Measurements from ENCODE around the gene GPC2.

GPC2 gene

DNA sequence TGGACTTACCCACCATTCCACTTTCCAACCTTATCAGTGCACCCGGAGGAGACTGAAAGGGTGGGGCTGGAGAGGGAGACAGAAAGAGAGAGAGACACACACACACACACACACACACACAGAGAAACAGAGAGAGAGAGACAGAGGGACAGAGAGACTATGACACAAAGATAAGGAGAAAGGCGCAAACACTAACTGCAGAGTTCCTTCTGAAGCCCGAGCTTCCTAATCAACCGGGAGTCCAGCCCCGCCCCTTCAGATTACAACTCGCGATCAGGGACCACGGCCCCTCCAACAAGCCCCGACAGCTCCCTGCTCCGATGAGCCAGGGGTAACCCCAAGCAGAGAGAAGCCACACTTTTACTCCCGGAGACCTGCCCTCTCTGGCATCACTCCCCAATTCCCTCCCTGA lies 9.3 kb downstream of the GPC2 start:
- no peak for DNase-seq

DNA sequence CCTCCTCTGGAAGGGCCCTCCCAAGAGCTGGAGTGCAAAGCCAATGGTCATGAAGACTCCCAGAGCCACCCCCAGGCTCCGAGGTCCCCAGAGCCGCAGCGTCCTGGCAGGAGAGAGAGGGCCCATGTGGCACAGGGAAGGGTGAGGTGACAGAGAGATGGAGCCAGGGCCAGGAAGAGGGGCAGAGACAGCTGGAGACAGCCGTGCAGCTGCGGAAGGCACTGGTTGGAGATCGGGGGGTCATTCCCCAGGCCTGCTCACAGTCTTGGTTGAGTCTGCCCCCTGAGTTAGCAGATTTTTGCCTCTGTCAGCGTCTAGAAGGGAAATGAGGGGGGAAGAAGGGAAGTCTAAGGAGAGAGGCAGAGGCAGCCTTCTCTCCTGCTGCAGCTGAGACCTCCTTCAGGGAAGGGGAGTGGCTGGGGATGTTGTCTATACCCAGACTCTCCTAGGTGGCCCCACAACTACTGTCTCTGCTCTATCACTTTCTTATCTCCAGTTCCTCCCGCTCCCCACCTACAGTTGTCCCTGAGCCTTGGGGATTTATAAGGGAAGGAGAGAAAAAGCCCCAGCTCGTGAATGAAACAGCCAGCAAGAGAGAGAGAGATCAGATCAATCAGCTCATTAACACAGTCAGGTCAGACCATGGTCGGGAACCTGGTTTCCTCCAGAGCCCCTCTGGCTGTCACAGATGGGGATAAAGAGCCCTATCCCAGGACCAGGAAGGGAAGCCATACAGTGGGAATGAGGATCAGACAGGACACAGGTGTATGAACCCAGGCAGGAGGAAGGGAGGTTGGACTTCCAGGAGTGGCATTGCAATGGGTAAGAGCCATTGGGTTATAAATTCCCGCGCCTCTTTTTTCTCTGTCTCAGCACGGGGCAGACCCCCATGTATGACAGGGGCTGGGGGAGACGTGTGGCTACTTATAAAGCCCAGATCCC lies 9.9 kb downstream of the GPC2 start:
- no peak for DNase-seq

DNA sequence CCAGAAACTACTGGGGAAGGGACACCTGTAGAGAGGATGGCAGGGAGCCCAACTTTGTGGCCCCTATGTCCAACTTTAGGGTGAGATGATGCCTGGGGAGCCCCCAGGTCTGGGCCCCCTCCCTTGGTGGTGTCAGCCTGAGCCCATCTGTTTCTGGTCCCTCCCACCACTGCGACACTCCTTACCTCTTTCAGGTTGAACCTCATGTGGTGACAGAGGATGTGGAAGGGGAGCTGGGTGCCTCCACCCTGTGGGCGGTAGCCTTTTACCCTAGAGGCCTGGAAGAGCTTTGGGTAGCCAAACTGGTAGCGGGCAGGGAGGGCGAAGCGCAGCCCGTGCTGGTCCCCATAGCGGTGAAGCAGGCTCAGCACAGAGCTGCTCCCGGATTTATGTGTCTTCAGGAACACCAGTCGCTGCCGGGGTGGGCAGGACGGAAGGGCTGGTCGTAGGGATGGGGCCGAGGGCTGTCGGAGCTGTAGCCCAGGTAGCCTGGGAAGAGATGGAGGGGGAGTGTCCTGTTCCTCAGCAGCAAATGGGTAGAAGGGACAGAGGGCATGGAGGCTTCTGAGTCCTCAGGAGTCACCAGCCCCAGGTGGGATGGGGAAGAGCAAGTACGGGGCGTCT lies 10.8 kb downstream of the GPC2 start:
- no peak for DNase-seq

DNA sequence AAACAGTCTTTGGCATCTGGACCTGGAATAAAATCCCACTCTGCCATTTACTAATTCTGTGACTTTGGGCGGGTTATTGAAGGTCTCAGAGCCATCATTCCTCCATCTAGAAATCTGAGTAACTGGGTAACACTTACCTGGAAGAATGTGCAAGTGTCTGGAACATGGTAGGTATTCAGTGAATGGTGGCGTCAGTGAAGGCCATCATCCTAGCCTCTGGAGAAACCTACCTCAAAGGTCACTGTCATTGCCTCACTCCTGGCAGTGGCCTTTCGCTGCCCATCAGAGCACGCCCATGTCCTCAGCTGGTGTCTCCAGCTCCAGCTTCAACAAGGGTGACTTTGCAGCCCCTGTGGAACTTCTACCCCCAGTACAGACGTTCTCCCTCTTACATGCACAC lies 13.3 kb downstream of the GPC2 start:
- DNase-seq = no peak

DNA sequence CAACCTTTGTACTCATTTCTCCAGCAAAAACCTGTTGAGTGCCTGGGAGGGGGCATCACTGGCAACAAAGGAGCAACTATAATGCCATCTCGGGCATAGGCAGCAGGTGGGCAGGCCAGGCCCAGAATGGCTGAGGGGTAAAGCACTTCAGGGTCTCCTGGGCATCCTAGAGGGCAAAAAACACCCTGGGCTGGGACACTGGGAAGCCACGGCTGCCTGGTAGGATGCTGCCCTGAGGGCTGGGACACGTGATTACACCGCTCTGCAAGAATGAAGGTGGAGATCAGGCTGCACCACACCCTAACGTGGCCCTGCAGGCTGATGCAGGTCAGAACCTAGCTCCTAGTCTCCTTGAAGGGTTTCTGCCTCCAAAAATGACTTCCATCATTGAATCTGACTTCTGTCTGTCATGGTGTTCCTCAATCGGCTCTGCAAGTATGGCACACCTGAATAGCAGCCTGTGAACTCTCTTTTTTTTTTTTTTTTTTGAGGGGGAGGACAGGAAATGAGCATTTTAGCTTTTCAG lies 14.1 kb downstream of the GPC2 start:
- DNase-seq = no peak

DNA sequence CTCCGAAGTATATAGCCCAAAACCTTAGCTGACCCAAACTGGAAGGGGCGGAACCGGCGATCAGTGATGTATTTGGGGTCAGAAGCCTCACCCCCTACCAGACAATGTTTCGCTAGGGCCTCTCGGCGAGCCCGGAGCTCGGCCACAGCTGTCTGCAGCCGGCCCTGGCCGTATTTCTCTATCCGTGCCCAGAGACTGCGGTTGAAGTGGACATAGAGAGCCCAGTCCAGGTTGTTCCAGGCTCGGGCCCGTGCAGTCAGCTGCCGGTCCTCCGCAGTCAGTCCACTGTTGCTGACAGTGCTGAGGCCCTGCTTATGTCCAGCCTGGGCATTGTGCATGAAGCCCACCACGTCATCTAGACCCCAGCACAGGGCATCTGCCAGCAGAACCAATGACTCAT lies 17.1 kb downstream of the GPC2 start:
- no peak for DNase-seq

DNA sequence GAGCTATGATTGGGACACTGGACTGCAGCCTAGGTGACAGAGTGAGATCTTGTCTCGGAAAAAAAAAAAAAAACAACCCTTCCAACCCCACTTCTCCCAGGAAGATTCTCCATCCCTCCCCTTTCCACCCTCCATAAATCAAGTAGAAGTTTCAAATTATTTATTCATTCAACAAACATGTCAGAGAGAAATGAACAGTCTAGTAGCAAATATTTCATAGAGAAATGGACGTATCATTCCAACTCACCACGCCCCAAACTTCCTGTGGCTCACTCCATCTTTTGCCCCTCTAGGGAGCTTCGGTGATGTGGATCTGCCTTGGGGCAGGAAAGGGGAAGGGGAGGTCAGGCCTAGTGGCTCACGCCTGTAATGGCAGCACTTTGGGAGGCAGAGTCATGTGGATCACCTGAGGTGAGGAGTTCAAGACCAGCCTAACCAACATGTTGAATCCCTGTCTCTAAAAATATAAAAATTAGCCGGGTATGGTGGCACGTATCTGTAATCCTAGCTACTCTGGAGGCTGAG lies 18.0 kb downstream of the GPC2 start:
- DNase-seq = no peak

DNA sequence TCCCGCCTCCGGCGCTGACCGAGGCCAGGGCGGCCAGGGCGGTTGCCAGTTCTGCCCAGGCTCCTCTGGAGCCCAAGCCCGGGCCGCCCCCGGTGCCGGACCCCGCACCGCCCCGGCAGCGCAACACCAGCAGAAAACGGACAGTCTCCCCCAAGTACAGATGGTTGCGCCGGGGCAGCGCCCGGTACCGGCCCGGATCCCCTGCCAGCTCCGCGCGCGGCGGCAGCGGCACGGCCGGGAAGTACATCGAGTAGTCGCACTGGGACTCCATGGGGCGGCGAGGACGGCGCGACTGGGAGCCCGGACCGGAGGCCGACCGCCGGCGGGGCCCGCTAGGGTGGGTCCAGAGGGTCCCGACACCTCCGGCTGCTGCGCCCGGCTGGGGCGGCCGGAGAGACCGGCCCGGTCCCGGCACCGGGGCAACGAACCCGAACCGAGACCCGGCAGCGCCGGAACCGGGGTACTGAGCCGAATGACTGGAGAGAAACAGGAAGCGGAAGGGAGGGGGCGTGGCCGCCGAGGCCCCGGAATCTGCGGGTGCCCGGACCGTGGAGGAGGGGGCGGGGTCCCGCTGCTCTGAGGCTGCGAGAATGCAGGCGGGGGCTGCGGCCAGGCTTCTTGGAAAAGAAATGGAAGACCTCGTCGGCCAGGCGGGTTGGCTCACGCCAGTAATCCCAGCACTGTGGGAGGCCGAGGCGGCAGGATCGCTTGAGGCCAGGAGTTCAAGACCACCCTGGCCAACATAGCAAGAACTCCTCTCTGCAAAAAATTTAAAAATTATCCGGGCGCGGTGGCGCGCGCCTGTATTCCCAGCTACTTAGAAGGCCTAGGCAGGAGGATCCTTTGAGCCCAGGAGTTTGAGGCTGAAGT lies 18.7 kb downstream of the GPC2 start, which contains the start of gene TRAPPC14:
Gene TRAPPC14 (minus strand): TSS at position 495 of the 870 bp plus-strand sequence. CDS start 224 bp downstream, at position 271.
- peak; percentile 94 for DNase-seq

DNA sequence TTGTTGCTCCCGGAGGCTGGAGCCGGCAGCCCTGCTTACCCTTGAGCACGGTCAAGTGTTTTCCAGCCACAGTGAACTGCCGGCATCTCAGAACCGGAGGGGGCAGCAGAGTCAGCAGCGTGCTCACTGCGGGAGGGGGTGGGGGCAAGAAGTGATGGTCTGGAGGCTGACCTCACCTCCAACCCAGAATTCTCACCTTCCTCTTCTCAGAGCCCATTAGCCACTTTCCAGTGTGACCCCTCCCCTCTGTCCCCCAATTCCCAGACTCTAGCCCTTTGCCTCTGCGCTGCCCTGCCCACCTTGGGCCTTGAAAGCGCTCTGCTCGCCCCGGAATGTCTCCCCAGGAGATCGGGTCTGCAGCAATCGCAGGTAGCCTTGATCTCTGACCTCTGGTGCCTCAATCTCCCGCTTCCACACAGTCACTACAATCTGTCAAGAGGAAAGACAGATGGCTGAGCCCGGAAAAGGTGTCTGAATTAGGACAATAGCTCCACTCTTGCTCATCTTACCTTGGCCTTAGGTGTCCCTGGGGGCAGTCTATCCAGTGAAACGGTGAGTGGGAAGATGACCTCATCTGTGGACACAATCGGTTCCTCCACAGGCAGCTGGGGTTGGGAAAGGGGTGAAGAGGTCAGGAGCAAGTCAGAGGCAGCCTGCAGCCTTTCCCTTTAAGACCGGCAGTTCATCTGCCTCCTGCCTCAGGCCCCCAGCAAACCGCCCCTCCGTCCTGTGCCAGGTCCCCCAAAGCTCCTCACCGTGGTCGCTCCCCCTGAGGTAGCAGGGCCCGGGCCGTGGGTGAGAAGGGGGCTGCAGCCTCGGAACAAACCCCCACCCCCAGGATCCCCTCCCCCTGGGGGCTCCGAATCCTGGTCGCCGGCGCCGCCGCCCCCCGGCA lies 19.6 kb downstream of the GPC2 start:
- no peak for DNase-seq

DNA sequence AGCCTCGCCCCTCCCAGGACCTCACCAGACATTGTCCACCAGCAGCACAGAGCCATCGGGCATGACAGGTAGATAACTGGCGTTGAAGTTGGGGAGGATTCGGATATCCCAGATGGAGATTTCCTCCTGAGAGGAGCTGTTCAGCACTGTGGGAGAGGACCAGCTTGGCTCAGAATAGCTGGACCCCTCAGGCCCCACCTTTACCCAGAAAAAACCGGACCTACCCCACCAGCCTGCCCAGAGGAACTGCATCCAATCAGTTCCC lies 20.2 kb downstream of the GPC2 start:
- no peak for DNase-seq

DNA sequence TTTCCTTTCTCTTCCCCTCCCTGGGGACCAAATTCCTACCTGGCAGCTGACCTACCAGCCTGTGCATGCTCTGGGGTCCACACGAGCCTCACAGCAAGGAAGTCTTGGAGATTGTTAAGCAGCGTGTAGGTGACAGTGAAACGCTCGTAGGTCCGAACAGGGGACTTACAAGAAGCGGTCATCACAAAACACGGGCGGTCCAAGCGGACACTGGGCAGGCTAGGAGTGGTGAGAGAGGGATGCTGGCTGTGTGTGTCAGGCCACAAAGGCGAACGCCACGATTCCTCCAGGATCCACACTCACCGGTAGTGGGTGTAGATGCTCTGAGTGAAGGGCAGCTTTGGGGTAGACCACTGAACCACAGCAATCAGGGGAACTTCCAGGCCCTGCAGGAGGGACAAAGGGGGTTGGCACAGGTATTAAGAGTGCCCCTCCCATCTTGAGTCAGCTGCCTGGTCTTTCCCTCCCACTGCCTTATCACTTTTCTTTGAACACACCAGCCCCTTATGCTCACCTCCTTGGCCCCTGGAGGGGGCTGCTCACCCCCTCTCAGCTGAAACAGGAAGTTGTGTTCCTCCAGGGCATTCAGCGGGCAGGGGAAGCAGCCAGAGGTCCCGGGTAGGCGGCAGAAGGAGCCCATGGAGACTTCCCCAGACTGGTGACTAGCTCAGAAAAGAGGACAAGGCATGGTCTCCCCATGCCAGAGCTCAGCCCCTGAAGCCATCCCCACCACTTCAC lies 20.7 kb downstream of the GPC2 start:
- no peak for DNase-seq

DNA sequence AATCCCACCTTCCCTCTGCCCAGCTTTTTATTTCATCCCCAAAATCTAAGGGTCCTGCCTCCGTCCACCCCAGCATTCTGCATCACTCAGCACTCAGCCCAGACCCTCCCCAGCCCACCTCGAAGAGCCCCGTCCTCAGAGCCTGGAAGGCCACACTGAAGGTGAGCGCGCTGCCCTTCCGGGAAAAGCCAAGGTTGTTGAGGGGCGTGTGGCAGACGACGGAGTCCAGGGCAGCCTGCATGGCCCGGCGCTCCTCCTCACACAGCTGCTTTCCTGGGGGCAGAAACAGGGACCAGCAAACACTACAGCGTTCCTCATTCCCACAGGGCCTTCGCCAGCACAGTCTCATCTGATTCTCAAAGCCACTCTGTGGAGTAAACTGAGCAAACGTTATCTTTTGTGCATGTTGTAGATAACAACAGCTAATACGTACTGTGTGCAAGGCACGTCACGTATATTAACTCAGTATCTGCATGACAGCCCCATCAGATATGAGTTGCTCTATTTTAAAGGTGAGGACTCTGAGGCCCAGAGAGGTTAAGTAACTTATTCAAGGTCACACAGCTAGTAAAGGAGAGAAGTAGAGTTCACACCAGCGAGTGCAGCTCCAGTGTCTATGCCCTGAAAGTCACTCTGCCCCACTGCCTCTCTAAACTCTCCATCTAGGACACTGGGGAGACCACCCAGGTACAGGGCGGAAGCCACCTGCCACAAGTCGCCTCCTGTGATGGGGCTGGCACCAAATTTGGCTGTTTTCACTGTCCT lies 21.4 kb downstream of the GPC2 start:
- DNase-seq = no peak

DNA sequence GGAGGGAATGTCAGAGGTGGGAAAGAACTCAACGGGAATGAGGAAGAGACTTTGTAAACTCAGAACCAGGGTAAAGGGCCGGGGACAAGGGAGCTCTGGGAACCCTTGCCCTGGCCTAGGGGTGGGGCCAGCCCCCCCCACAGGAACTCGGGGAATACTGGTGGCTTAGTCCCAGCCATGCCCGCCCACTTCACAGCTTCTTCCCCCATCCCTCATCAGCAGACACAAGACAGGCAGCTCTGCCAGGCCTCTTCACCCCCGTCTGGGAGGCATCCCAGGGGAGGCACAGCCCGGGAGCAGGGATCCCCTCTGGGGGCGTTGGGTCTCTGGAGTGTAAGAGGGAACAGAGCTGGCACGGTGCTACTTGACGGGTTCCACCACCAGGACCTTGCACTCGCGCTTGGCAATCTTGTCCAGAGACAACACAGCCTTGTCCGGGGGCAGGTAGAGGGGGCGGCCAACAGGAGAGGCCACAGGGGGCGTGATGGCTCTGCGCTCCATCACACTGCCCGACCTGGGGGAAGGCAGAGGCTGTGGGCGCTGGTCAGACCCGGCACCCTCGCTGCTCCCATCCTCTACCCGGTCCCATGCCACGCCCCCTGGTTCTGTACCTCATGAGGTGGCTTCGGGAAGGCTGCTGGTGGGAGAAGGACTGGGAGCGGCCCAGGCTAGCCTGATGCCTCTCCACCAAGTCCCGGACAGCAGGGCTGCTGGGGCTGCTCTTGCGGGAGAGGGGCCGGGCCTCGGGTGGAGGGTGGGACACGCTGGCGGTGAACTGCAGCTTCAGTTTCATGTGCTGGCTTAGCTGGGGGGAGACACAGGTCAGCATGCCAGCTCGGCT lies 22.3 kb downstream of the GPC2 start:
- no peak for DNase-seq

DNA sequence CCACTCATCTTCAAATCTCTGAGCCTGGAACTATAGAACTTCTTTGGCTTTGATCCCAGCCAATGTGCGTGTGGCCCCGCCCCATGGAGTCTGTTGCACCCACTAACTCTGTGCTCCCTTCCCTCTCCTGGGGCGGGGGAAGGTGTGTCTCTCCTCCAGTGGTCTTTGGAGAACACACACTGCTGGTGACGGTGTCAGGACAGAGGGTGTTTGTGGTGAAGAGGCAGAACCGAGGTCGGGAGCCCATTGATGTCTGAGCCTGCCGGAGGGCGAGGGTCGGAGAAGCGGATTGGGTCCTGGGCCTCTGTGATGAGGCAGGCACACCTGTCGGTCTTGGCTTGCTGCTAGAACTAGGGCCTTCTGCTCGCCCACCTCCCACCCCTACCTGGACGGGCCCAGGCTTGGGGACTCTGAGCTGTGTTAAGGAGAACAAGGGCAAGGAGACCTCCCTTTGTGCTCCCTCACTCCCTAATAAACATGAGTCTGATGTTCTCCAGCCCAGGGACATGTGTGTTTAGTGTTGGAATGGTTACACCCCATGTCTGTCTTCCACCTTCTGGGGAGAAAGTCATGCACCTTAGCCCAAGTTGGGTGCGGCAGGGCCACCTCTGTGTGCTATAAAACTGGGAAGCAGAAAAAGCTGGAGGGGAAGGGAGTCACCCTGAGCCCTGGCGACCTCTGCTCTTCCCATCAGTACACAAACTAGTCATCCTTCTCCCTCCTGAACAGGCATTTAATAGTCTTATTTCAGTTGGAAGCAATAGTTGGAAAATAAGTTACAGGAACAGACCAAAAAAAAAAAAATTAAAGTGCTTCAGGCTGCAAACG lies 23.3 kb downstream of the GPC2 start:
- no peak for DNase-seq

DNA sequence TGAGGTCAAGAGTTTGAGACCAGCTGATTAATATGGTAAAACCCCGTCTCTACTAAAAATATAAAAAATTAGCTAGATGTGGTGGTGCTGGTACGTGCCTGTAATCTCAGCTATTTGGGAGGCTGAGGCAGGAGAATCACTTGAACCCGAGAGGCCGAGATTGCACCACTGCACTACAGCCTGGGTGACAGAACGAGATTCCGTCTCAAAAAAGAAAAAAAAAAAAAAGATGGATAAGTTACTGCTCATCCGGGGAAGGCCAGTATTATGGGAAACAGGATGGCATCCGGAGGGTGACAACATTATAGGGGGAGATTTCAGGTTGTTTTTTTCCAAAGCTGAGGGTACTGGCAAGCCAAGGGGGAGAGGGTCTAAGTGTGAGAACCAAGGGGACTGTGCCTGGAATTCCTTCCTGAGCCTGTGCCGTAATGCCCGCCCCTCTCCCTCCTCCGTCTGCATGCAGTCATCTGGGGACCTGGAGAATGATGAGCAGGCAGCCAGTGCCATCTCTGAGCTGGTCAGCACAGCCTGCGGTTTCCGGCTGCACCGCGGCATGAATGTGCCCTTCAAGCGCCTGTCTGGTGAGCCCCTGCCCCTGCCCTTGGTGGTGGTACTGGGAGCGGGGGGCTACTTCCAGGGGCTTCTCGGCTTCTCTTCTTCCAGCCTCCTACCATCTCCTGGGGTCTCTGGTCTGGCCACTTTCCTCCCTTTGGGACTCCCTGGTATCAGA lies 24.1 kb downstream of the GPC2 start:
- no peak for DNase-seq

DNA sequence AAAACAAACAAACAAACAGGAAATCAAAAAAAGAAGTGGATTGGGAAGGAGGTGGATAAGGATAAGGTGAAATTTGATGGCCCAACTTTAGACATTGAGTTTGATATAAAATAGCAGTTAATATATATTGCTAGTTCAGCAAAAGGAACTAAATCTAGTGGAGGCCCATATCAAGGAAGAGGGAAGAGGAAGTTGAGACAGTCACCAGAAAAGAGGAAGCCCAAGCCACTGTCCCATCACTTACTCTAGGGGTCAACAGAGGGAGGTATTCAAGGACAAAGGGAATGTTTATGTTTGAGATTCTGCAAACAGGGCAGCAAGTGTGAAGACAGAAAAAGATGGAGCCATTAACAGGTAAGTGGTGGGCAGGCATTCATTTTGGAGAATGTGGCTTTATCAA lies 24.8 kb downstream of the GPC2 start:
- no peak for DNase-seq

DNA sequence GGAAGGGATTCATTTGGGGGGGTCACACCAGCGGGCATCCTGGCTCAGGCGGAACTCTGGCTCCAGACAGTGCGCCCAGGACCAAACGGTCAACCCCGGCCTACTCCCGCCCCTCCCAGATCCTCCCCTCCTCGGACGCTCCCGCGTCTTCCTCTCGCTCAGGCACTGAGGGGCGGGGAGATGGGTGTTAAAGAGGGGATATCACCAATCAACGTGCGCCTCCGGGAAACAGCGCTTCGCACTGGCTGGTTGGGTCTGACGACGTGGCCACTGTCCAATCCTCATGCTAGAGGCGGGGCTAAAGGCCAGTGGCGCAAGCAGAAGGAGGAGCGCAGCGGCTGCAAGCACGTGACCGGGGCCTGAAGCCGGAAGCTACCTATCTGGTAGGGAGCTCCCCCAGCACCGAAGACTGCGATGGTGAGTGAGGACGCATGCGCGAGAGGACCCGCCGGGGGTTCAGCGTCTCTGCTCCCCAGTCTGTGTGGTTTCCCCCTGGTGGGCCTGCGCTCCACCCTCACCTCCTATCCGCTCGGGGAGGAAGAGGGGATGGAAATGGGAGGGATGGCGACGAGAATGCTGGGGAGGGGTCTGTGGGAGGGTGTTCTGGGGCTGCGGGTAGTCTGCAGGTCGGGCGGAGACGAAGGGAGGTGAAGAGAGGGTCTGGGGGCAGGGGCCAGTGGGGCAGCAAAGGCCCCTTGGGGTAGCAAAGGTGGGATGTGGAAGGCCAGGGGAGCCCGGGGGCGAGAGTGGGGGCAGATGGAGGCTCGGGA lies 28.4 kb downstream of the GPC2 start, which contains the start of gene LAMTOR4:
Gene LAMTOR4 (plus strand): TSS at position 360 of the 770 bp plus-strand sequence. CDS start 55 bp downstream, at position 415.
- peak; percentile 93 for DNase-seq

All from activated CD4-positive, CD25-positive, alpha-beta regulatory T cell treated with anti-CD3 and anti-CD28 coated beads, Interleukin-2, amount 50 U/mL, for 72 hours (primary cell).